Gastroesophageal sphincter (tissue), 4 donors: Measurements from ENCODE around the gene ERBB4. TPM values are rescaled to one million over a fixed set of nuclear protein-coding genes. Genes with fewer than 3 reads are reported as not detected.

ENCODE experiments used
- ATAC-seq: fragments of 150-250 bp; one replicate; pipeline ENCODE4 v1.9.1; 2016; ENCODE audit warnings: mild to moderate bottlenecking, moderate library complexity
- H3K27ac ChIP-seq, 4 donors: fragments of 200-600 bp; sonication (generic) in 3 of 4; 1 replicate in 3 of 4; 2 replicates in 1 of 4; pipeline ENCODE4 v1.5.1; 2016 to 2019
- H3K27me3 ChIP-seq: fragments of 200-600 bp; sonication (generic); one replicate; pipeline ENCODE4 v1.5.1; 2019
- H3K36me3 ChIP-seq, 2 donors: fragments of 200-600 bp; sonication (generic); one replicate each; pipeline ENCODE4 v1.5.1; 2019; ENCODE audit warnings: control low read depth in 1 of 2
- H3K4me1 ChIP-seq, 3 donors: fragments of 200-600 bp; sonication (generic); 1 replicate in 2 of 3; 2 replicates in 1 of 3; pipeline ENCODE4 v1.5.1; 2016 to 2019; ENCODE audit warnings: control low read depth in 2 of 3
- H3K4me3 ChIP-seq, 2 donors: fragments of 200-600 bp; sonication (generic); one replicate each; pipeline ENCODE4 v1.5.1; 2019; ENCODE audit warnings: mild to moderate bottlenecking in 1 of 2, moderate library complexity in 1 of 2
- H3K9me3 ChIP-seq, 3 donors: fragments of 200-600 bp; sonication (generic); one replicate each; pipeline ENCODE4 v1.5.1; 2017 to 2019; ENCODE audit warnings: control low read depth in 2 of 3
- EP300 ChIP-seq: sonication (generic); formaldehyde crosslinking; IDR thresholded peaks from one replicate; pipeline ENCODE4 v1.6.1; 2017; ENCODE audit warnings: antibody characterized with exemption, mild to moderate bottlenecking
- POLR2A ChIP-seq, 2 donors: fragments of 450-650 bp; IDR thresholded peaks; one replicate each; pipeline ENCODE4 v1.6.1; 2017; ENCODE audit warnings: antibody characterized with exemption in 2 of 2, mild to moderate bottlenecking in 2 of 2, moderate library complexity in 1 of 2
- POLR2AphosphoS5 ChIP-seq: sonication (generic); formaldehyde crosslinking; IDR thresholded peaks from one replicate; pipeline ENCODE4 v1.6.1; 2017; ENCODE audit warnings: antibody characterized with exemption
- WGBS, 2 donors: methylation state at CpG; one replicate each; pipeline ENCODE4 v1.1.5; 2018; ENCODE audit warnings: low coverage in 1 of 2; 5-methylcytosine and 5-hydroxymethylcytosine counted together
- total RNA-seq, 4 donors: library from RNA; depleted of rRNA; stranded (reverse); fragments of >200 nt; gene quantifications; one replicate each; pipeline ENCODE4 v1.1.0, GENCODE V29; 2016
- TF ChIP-seq, protein P1 (sequence below), 4 experiments: fragments of 200-600 bp in 2 of 4; fragments of 450-650 bp in 2 of 4; sonication (generic) in 1 of 4; IDR thresholded peaks; one replicate each; pipeline ENCODE4 v1.5.1; 2017 to 2019; ENCODE audit warnings: antibody characterized with exemption in 4 of 4, mild to moderate bottlenecking in 2 of 4, moderate library complexity in 2 of 4

The ERBB4 gene
- total RNA-seq, 4 donors from 2014 or later = 0.16 to 0.92 (median 0.50) TPM

DNA sequence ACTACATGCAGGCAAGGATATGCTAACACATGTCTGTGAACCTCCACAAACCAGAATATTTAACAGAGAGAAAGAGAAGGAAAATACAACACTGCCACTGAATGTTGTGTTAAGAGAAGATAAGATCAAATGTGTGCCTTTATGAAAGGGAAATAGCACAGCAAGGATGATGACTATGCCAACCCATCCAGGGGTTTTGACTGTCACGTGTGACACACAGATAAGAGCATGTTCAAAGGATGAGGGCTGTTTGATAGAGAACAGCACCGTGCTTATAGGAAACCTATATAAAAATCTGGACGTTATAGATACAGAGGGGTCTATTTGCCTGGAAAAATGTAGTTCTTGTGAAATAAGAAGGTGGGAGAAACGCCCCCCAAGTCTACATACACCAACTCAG is 1070.4 kb downstream of the ERBB4 start:
- Histone ChIP-seq H3K27ac (no peak overlapping the region), H3K4me3 (no peak overlapping the region), H3K36me3 (no peaks in the 10 kb centered on the region), H3K27me3 (peaks cover 4% of the 10 kb centered on the region), H3K4me1 (no peaks in the 10 kb centered on the region), H3K9me3 (no peaks in the 10 kb centered on the region)
- TF ChIP-seq POLR2AphosphoS5 = no peak
- TF ChIP-seq, protein P1, sequence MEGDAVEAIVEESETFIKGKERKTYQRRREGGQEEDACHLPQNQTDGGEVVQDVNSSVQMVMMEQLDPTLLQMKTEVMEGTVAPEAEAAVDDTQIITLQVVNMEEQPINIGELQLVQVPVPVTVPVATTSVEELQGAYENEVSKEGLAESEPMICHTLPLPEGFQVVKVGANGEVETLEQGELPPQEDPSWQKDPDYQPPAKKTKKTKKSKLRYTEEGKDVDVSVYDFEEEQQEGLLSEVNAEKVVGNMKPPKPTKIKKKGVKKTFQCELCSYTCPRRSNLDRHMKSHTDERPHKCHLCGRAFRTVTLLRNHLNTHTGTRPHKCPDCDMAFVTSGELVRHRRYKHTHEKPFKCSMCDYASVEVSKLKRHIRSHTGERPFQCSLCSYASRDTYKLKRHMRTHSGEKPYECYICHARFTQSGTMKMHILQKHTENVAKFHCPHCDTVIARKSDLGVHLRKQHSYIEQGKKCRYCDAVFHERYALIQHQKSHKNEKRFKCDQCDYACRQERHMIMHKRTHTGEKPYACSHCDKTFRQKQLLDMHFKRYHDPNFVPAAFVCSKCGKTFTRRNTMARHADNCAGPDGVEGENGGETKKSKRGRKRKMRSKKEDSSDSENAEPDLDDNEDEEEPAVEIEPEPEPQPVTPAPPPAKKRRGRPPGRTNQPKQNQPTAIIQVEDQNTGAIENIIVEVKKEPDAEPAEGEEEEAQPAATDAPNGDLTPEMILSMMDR (IDR thresholded peaks at IDR 0.05) = no peak
- no peak for TF ChIP-seq EP300
- ATAC-seq = no peak
- WGBS, 2 donors = 44 to 52% methylated on average over 2 to 4 of the region's 4 CpGs

DNA sequence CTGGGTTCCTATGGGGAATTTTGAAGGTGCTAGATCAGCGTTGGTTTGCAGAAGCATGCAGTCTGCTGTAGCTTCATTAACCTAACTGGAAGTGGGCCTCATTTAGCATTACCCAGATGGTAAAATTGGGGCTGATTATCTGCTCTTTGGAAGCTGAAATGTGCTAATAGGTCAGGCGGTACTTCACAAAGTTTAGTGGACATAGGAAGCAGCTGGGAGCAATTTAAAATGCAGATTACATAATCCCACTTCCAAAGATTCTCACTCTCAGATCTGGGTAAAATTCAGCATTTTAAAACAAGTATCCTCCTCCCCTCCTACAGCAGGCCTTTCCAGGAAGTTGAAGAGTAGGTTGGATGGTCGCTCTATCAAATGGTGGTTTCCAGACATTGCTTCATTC is 1075.2 kb downstream of the ERBB4 start:
- Histone ChIP-seq H3K36me3 (no peaks in the 10 kb centered on the region), H3K27me3 (no peaks in the 10 kb centered on the region), H3K4me3 (no peak overlapping the region), H3K27ac (no peak overlapping the region), H3K9me3 (no peaks in the 10 kb centered on the region), H3K4me1 (no peaks in the 10 kb centered on the region)
- TF ChIP-seq POLR2AphosphoS5 (no peak), POLR2A (IDR thresholded peaks at IDR 0.05) (no peak), EP300 (no peak)
- TF ChIP-seq, protein P1 (IDR thresholded peaks at IDR 0.05) = no peak
- 47 to 56% methylated on average over 3 of the region's 3 CpGs for WGBS, 2 donors
- no peak for ATAC-seq

DNA sequence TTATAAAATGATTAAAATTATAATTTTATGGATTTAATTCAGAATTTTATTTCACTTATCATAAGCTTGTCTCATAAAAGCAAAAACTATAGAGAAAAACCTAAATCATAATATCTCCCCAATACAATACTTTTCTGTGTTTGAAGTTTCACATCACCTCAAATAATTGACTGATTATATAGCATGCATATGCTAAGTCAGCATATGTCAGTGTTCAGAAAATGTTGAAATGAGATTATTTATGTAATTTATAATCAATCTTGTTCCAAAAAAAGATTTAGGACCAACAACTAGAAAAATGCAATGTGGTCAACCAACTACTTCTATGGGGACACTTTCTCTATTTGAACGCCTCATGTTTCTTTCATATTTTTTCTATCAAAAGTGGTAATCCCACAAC is 1079.6 kb downstream of the ERBB4 start:
- Histone ChIP-seq H3K9me3 (no peaks in the 10 kb centered on the region), H3K4me3 (no peak overlapping the region), H3K36me3 (no peaks in the 10 kb centered on the region), H3K27me3 (peaks cover 5% of the 10 kb centered on the region), H3K4me1 (no peaks in the 10 kb centered on the region), H3K27ac (no peak overlapping the region)
- no peak for TF ChIP-seq POLR2AphosphoS5
- no peak for TF ChIP-seq POLR2A (IDR thresholded peaks at IDR 0.05)
- TF ChIP-seq, protein P1 (IDR thresholded peaks at IDR 0.05) = no peak
- TF ChIP-seq EP300 = no peak
- 89 to 95% methylated on average over 1 of the region's 1 CpG for WGBS, 2 donors
- ATAC-seq = no peak

DNA sequence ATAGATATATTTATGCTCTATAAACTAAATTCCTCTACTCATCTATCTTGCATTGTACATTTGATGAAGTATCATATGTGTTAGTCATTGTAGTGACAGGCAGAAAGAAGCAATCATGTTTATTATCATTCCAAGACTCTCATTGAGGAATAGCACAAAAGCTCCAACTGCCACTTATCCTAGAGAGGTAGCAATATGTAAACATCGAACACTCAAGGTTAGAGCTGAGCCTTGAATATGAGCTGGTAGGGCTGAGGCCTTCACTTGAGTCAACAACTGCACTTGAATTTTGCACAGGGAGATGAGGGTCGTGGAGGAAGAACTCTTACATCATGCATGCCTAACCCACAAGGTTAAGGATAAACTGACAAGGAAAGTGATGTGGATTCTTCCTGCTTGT is 1081.3 kb downstream of the ERBB4 start:
- no peak for ATAC-seq
- 25 to 56% methylated on average over 2 of the region's 2 CpGs for WGBS, 2 donors
- Histone ChIP-seq H3K36me3 (no peaks in the 10 kb centered on the region), H3K27me3 (peaks cover 5% of the 10 kb centered on the region), H3K27ac (no peak overlapping the region), H3K4me3 (no peak overlapping the region), H3K9me3 (no peaks in the 10 kb centered on the region), H3K4me1 (no peaks in the 10 kb centered on the region)
- no peak for TF ChIP-seq POLR2AphosphoS5
- no peak for TF ChIP-seq EP300
- no peak for TF ChIP-seq POLR2A (IDR thresholded peaks at IDR 0.05)
- TF ChIP-seq, protein P1 (IDR thresholded peaks at IDR 0.05) = no peak

DNA sequence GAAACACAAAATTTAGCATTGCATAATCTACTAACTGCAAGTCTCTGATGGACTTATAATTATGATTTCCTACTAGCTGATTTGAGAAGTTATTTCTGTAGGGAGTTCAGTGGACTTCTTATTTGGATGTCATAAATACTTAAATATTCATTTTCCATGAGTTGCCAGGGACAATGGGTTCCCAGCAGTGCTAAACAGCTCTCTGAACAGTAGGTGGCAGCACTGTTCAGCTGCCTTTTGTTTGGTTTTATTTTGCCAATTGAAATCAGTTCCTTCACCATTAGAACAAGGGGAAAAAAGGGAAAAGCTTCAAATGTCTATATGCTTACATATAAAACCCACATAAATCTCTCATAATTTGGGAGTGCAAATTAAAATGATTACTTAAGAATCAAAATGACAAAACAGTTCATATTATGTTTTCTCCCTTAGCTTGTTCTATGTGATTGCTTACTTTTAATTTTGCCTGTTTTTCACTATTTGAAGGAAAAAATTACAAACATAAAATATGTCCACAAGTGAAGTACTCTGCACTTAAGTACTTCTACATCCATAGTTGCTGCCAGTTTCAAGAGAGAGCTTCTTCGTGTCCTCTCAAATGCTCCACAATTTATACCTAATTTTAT is 1083.3 kb downstream of the ERBB4 start:
- H3K4me1 ChIP-seq = no peaks in the 10 kb centered on the region
- WGBS, 2 donors = 80 to 100% methylated on average over 1 of the region's 1 CpG
- no peak overlapping the region for H3K4me3 ChIP-seq
- no peaks in the 10 kb centered on the region for H3K9me3 ChIP-seq
- H3K36me3 ChIP-seq = no peaks in the 10 kb centered on the region
- H3K27me3 ChIP-seq = peaks cover 5% of the 10 kb centered on the region
- no peak overlapping the region for H3K27ac ChIP-seq
- TF ChIP-seq, protein P1 (IDR thresholded peaks at IDR 0.05) = peak; percentile 40 to 83 (median 51)
- no peak for TF ChIP-seq POLR2AphosphoS5
- no peak for ATAC-seq
